ENCODE measurements around the gene HMGB4. TPM values are rescaled to one million over a fixed set of nuclear protein-coding genes. Genes with fewer than 3 reads are reported as not detected.

HMGB4 gene
- total RNA-seq, 4 donors from 2014 or later, result not detected

- no peaks in the 10 kb centered on the region for H3K36me3 ChIP-seq
- ATAC-seq, result no peak
- no peaks in the 10 kb centered on the region for H3K27me3 ChIP-seq
- in situ Hi-C loops (cut with MboI; ENCODE audit: low sequenced_read_pairs in 4 of 4) (no loop called here), intact Hi-C loops (cut with DNase I; ENCODE audit: low total_unique reads) (no loop called here)
- TF ChIP-seq, protein P1, sequence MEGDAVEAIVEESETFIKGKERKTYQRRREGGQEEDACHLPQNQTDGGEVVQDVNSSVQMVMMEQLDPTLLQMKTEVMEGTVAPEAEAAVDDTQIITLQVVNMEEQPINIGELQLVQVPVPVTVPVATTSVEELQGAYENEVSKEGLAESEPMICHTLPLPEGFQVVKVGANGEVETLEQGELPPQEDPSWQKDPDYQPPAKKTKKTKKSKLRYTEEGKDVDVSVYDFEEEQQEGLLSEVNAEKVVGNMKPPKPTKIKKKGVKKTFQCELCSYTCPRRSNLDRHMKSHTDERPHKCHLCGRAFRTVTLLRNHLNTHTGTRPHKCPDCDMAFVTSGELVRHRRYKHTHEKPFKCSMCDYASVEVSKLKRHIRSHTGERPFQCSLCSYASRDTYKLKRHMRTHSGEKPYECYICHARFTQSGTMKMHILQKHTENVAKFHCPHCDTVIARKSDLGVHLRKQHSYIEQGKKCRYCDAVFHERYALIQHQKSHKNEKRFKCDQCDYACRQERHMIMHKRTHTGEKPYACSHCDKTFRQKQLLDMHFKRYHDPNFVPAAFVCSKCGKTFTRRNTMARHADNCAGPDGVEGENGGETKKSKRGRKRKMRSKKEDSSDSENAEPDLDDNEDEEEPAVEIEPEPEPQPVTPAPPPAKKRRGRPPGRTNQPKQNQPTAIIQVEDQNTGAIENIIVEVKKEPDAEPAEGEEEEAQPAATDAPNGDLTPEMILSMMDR (IDR thresholded peaks at IDR 0.05 in 4 of 5, conservative IDR thresholded peaks at IDR 0.05 in 1 of 5), result no peak
- TF ChIP-seq POLR2A (IDR thresholded peaks at IDR 0.05), result no peak
- DNase-seq, result no peak
- no peaks in the 10 kb centered on the region for H3K4me1 ChIP-seq
- H3K4me3 ChIP-seq, result no peak overlapping the region
- H3K9me3 ChIP-seq, result no peaks in the 10 kb centered on the region
- H3K27ac ChIP-seq, result no peak overlapping the region
Observed at GRCh38 chr1:33878392-33878791, 14.5 kb downstream of the HMGB4 start.

- in situ Hi-C loops (cut with MboI; ENCODE audit: low sequenced_read_pairs in 4 of 4), result no loop called here
- Histone ChIP-seq H3K27ac (no peak overlapping the region), H3K9me3 (no peaks in the 10 kb centered on the region), H3K4me3 (no peak overlapping the region), H3K36me3 (no peaks in the 10 kb centered on the region), H3K4me1 (no peaks in the 10 kb centered on the region), H3K27me3 (no peaks in the 10 kb centered on the region)
- intact Hi-C loops (cut with DNase I; ENCODE audit: low total_unique reads), result no loop called here
- ATAC-seq, result no peak
- TF ChIP-seq, protein P1 (IDR thresholded peaks at IDR 0.05 in 4 of 5, conservative IDR thresholded peaks at IDR 0.05 in 1 of 5), result no peak
- no peak for TF ChIP-seq POLR2A (IDR thresholded peaks at IDR 0.05)
- no peak for DNase-seq
Observed at GRCh38 chr1:33880305-33880704, 16.4 kb downstream of the HMGB4 start.

DNA sequence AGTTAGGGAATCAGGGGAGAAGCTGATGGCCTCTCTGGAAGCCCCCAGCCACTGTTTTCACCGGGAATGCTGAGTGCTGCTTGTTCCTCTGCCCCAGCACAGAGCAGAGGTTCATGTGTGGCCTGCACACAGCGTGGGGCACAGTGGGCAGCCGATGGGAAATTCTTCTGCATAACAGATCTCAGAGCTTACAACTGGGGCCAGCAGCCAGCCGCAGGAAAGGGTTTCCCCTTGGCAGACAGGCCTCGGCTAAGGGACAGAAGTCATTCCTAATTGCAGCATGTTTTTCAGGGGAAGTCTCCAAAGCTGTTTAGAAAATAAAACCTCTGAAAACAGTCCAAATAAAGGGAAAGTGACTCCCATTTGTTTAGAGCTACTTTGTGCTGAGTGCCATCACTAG is 22.6 kb downstream of the HMGB4 start:
- Histone ChIP-seq H3K4me1 (no peaks in the 10 kb centered on the region), H3K9me3 (no peaks in the 10 kb centered on the region), H3K27ac (no peak overlapping the region), H3K4me3 (no peak overlapping the region), H3K36me3 (no peaks in the 10 kb centered on the region), H3K27me3 (no peaks in the 10 kb centered on the region)
- intact Hi-C loops (cut with DNase I; ENCODE audit: low total_unique reads), result no loop called here
- ATAC-seq, result no peak
- no peak for DNase-seq
- TF ChIP-seq POLR2A (IDR thresholded peaks at IDR 0.05), result no peak
- TF ChIP-seq, protein P1 (IDR thresholded peaks at IDR 0.05 in 4 of 5, conservative IDR thresholded peaks at IDR 0.05 in 1 of 5), result no peak
- in situ Hi-C loops (cut with MboI; ENCODE audit: low sequenced_read_pairs in 4 of 4), result no loop called here

- Histone ChIP-seq H3K36me3 (no peaks in the 10 kb centered on the region), H3K4me3 (no peak overlapping the region), H3K4me1 (no peaks in the 10 kb centered on the region), H3K27ac (peak overlapping the region in 2 of 4 donors; percentile 8 to 18), H3K27me3 (no peaks in the 10 kb centered on the region), H3K9me3 (no peaks in the 10 kb centered on the region)
- in situ Hi-C loops (cut with MboI; ENCODE audit: low sequenced_read_pairs in 4 of 4) (no loop called here), intact Hi-C loops (cut with DNase I; ENCODE audit: low total_unique reads) (no loop called here)
- no peak for TF ChIP-seq POLR2A (IDR thresholded peaks at IDR 0.05)
- TF ChIP-seq, protein P1 (IDR thresholded peaks at IDR 0.05 in 4 of 5, conservative IDR thresholded peaks at IDR 0.05 in 1 of 5), result no peak
- DNase-seq (no peak), ATAC-seq (peak; percentile 65 to 75)
Observed at GRCh38 chr1:33893147-33893830, 29.4 kb downstream of the HMGB4 start.

DNA sequence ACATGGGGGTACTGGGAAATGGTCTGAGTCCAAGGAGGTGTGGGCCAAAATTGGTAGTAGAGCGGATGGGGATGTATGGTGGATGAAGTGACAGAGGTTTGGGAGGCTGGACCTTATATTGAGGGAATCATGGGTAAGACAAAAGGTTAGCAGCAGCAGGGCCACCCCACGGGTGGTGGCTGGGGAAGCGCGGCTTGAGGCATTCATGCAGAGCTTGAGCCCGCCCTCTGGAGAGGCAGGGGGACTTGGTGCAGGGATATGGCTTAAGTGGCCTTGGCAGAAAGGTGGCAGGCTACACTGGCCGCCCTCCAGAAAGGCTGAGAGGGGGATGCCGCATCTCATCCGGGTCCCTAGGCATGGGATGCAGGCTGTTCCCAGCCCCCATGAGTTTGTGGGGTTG is 31.5 kb downstream of the HMGB4 start:
- no peaks in the 10 kb centered on the region for H3K27me3 ChIP-seq
- no peak overlapping the region for H3K4me3 ChIP-seq
- in situ Hi-C loops (cut with MboI; ENCODE audit: low sequenced_read_pairs in 4 of 4), result no loop called here
- DNase-seq (no peak), ATAC-seq (no peak)
- H3K36me3 ChIP-seq, result no peaks in the 10 kb centered on the region
- H3K4me1 ChIP-seq, result no peaks in the 10 kb centered on the region
- TF ChIP-seq, protein P1 (IDR thresholded peaks at IDR 0.05 in 4 of 5, conservative IDR thresholded peaks at IDR 0.05 in 1 of 5), result no peak
- no peak for TF ChIP-seq POLR2A (IDR thresholded peaks at IDR 0.05)
- no peak overlapping the region for H3K27ac ChIP-seq
- H3K9me3 ChIP-seq, result no peaks in the 10 kb centered on the region
- intact Hi-C loops (cut with DNase I; ENCODE audit: low total_unique reads), result no loop called here
